Tibial nerve (tissue), 4 donors: ENCODE results near the gene SPEN. TPM values are rescaled to one million over a fixed set of nuclear protein-coding genes. Genes with fewer than 3 reads are reported as not detected.

Source experiments
- DNase-seq, 2 donors: peaks; one replicate each; pipeline ENCODE4 v3.0.0-alpha.2; 2019; ENCODE audit warnings: low spot score in 2 of 2
- H3K27ac ChIP-seq, 4 donors: fragments of 200-600 bp; sonication (generic) in 3 of 4; one replicate each; pipeline ENCODE4 v1.5.1; 2017 to 2019; ENCODE audit warnings: mild to moderate bottlenecking in 1 of 4
- H3K27me3 ChIP-seq, 2 donors: fragments of 200-600 bp; sonication (generic) in 1 of 2; one replicate each; pipeline versions ENCODE4 v1.5.1 to v1.6.0; 2017 to 2019
- H3K36me3 ChIP-seq, 3 donors: fragments of 200-600 bp; sonication (generic); one replicate each; pipeline ENCODE4 v1.5.1; 2018 to 2019
- H3K4me1 ChIP-seq, 4 donors: fragments of 200-600 bp; sonication (generic) in 3 of 4; one replicate each; pipeline ENCODE4 v1.5.1; 2017 to 2019
- H3K4me3 ChIP-seq, 4 donors: fragments of 200-600 bp; sonication (generic) in 3 of 4; one replicate each; pipeline ENCODE4 v1.5.1; 2017 to 2019; ENCODE audit warnings: mild to moderate bottlenecking in 1 of 4, moderate library complexity in 1 of 4
- H3K9me3 ChIP-seq, 4 donors: fragments of 200-600 bp; sonication (generic) in 3 of 4; one replicate each; pipeline ENCODE4 v1.5.1; 2017 to 2019
- EP300 ChIP-seq, 2 donors: sonication (generic); formaldehyde crosslinking; IDR thresholded peaks; one replicate each; pipeline ENCODE4 v1.6.1; 2017; ENCODE audit warnings: antibody characterized with exemption in 2 of 2, mild to moderate bottlenecking in 1 of 2
- POLR2A ChIP-seq, 2 donors: fragments of 450-650 bp; IDR thresholded peaks; one replicate each; pipeline ENCODE4 v1.6.1; 2017; ENCODE audit warnings: antibody characterized with exemption in 2 of 2, mild to moderate bottlenecking in 2 of 2, moderate library complexity in 2 of 2
- WGBS, 2 donors: methylation state at CpG; one replicate each; pipeline ENCODE4 v1.1.5; 2018; 5-methylcytosine and 5-hydroxymethylcytosine counted together
- total RNA-seq, 4 donors: library from RNA; depleted of rRNA; stranded (reverse); fragments of >200 nt; gene quantifications; one replicate each; pipeline ENCODE4 v1.1.0, GENCODE V29; 2016
- TF ChIP-seq, protein P1 (sequence below), 5 experiments: fragments of 200-600 bp in 3 of 5; fragments of 450-650 bp in 2 of 5; sonication (generic) in 3 of 5; IDR thresholded peaks; one replicate each; pipeline ENCODE4 v1.5.1; 2016 to 2019; ENCODE audit warnings: antibody characterized with exemption in 5 of 5, mild to moderate bottlenecking in 3 of 5, moderate library complexity in 2 of 5

SPEN gene
- total RNA-seq, 4 donors from 2014 or later: 67.9 to 87.0 (median 77.8) TPM

DNA sequence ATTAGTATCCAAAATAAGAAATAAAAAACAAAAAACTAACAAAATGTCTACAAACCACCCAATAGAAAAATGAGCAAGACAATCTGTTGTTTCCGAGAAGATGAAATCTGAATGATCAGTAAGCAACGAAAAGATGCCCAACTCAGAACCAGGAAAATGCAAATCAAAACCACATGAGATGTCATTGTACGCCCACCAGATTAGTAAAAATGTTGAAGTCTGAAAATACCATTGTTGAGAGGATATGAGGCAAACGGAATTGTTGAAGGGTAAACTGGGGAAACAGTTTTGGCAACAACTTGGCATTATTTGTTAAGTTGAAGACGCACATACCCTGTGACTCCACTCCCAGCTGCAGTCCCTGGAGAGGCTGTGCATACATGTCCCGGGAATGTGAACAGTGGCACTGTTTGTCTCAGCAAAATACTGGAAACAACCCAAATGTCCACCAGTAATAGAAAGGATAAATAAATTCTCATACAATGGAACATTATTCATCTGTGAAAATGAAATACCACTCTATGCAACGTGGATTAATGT, 117.8 kb downstream of the SPEN start:
- H3K27ac ChIP-seq: peak overlapping the region in 3 of 4 donors; percentile 63 to 83 (median 80)
- H3K4me1 ChIP-seq: peaks cover 0 to 71% (median 25%) of the 10 kb centered on the region in 4 donors
- H3K36me3 ChIP-seq: peaks cover 0 to 23% (median 0%) of the 10 kb centered on the region in 3 donors
- peak in 1 of 2 donors; percentile 27 for DNase-seq
- H3K27me3 ChIP-seq: no peaks in the 10 kb centered on the region
- 29 to 32% methylated on average over 7 of the region's 7 CpGs for WGBS, 2 donors
- H3K4me3 ChIP-seq: peak overlapping the region in 1 of 4 donors; percentile 1
- TF ChIP-seq, protein P1, sequence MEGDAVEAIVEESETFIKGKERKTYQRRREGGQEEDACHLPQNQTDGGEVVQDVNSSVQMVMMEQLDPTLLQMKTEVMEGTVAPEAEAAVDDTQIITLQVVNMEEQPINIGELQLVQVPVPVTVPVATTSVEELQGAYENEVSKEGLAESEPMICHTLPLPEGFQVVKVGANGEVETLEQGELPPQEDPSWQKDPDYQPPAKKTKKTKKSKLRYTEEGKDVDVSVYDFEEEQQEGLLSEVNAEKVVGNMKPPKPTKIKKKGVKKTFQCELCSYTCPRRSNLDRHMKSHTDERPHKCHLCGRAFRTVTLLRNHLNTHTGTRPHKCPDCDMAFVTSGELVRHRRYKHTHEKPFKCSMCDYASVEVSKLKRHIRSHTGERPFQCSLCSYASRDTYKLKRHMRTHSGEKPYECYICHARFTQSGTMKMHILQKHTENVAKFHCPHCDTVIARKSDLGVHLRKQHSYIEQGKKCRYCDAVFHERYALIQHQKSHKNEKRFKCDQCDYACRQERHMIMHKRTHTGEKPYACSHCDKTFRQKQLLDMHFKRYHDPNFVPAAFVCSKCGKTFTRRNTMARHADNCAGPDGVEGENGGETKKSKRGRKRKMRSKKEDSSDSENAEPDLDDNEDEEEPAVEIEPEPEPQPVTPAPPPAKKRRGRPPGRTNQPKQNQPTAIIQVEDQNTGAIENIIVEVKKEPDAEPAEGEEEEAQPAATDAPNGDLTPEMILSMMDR (IDR thresholded peaks at IDR 0.05): no peak
- TF ChIP-seq EP300 (IDR thresholded peaks at IDR 0.05) (peak; percentile 75 to 83), POLR2A (IDR thresholded peaks at IDR 0.05) (no peak)
- no peaks in the 10 kb centered on the region for H3K9me3 ChIP-seq

DNA sequence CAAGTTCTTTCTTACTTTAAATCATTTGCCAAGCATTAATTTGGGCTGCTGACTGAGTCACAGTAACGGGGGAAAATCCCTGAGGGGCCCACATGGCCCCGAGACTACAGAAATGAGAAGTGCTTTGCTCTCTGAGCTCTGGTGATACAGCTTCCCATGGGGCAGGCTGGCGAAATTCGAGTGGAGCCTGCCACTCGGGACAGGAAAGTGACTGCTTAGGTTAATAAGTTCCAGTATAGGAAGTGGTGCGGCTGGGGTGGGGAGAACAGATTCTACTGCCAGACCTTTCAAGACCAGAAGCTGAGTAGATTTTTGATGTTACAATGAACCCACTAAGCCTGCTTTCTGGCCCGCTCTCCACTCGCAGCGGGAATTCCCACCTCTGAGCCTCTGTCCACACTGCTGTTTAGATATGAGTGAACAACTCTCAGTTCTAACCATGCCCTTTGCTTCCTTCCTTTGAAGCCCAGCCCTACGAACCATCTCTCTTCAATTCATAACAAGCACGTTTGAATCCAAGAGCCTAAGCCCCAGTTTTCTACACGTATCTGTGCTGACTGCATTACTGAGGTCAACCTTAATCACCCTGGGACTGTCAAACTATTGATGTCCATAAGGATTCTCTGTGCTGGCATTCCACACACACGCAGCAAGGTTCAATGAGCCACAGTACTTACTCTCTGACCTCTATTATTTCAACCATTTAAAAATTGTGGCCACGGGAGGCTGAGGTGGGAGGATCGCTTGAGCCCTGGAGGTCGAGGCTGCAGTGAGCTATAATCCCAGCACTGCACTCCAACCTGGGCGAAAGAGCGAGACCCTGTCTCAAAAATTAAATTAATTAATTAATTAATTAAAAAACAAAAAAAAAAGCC, 118.8 kb downstream of the SPEN start:
- 40% methylated on average over 18 of the region's 18 CpGs for WGBS, 2 donors
- H3K36me3 ChIP-seq: peaks cover 0 to 27% (median 0%) of the 10 kb centered on the region in 3 donors
- peaks cover 0 to 69% (median 25%) of the 10 kb centered on the region in 4 donors for H3K4me1 ChIP-seq
- DNase-seq: peak in 1 of 2 donors; percentile 40
- H3K27me3 ChIP-seq: no peaks in the 10 kb centered on the region
- H3K27ac ChIP-seq: peak overlapping the region; percentile 28 to 83 (median 72)
- peak overlapping the region in 1 of 4 donors; percentile 1 for H3K4me3 ChIP-seq
- TF ChIP-seq, protein P1 (IDR thresholded peaks at IDR 0.05): no peak
- TF ChIP-seq EP300 (IDR thresholded peaks at IDR 0.05) (no peak), POLR2A (IDR thresholded peaks at IDR 0.05) (no peak)
- no peaks in the 10 kb centered on the region for H3K9me3 ChIP-seq

DNA sequence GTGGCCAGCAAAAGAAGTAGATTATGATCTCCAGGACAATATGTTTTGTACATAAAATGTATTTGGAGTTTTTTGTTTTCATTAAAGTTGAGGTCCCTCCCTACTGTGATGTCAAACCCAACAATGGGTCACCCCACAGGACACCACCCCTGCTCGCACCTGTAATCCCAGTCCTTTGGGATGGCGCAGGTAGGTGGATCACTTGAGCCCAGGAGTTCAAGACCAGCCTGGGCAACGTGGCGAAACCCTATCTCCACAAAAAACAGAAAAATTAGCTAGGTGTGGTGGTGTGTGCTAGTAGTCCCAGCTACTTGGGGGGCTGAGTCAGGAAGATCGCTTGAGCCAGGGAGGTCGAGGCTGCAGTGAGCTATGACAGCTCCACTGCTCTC, 119.4 kb downstream of the SPEN start:
- peaks cover 0 to 68% (median 25%) of the 10 kb centered on the region in 4 donors for H3K4me1 ChIP-seq
- H3K4me3 ChIP-seq: no peak overlapping the region
- TF ChIP-seq, protein P1 (IDR thresholded peaks at IDR 0.05): no peak
- TF ChIP-seq POLR2A (IDR thresholded peaks at IDR 0.05) (no peak), EP300 (IDR thresholded peaks at IDR 0.05) (no peak)
- H3K36me3 ChIP-seq: peaks cover 0 to 32% (median 0%) of the 10 kb centered on the region in 3 donors
- no peaks in the 10 kb centered on the region for H3K27me3 ChIP-seq
- 96 to 97% methylated on average over 6 of the region's 6 CpGs for WGBS, 2 donors
- H3K27ac ChIP-seq: peak overlapping the region in 3 of 4 donors; percentile 63 to 83 (median 80)
- DNase-seq: no peak
- H3K9me3 ChIP-seq: no peaks in the 10 kb centered on the region

DNA sequence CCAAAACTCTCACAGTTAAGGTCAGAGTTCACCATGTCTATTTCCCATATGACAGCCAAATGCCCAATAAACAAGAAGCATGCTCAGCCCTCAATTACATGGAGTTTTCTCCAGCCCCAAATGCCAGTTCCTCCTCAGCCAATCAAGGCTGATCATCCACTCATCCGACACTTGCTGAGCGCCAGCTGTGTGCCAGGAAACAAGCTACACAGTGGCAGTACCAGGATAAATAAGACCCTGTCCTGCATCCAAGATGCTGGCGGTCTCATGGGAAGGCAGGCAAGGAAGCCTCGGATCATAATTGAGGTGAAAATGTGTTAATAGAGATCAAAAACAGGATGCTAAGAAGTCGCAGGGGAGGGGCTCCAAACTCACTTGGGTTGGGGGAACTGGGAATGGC, 120.7 kb downstream of the SPEN start:
- Histone ChIP-seq H3K27ac (no peak overlapping the region), H3K4me1 (peaks cover 0 to 59% (median 25%) of the 10 kb centered on the region in 4 donors), H3K36me3 (peaks cover 0 to 45% (median 0%) of the 10 kb centered on the region in 3 donors), H3K27me3 (no peaks in the 10 kb centered on the region), H3K9me3 (no peaks in the 10 kb centered on the region), H3K4me3 (no peak overlapping the region)
- 85 to 86% methylated on average over 5 of the region's 5 CpGs for WGBS, 2 donors
- TF ChIP-seq POLR2A (IDR thresholded peaks at IDR 0.05): no peak
- TF ChIP-seq, protein P1 (IDR thresholded peaks at IDR 0.05): no peak
- no peak for TF ChIP-seq EP300 (IDR thresholded peaks at IDR 0.05)
- DNase-seq: no peak
